ENCODE results near the gene GSDMA.

GRCh38 chr17:39944393-39944711 lies 18.5 kb upstream of the GSDMA start:
- TF ChIP-seq CTCF (IDR thresholded peaks at IDR 0.05; ENCODE audit: insufficient read depth, low read depth, low read length) (no peak), EZH2 (IDR thresholded peaks at IDR 0.05; ENCODE audit: insufficient read depth, low read length) (no peak)

Measured in astrocyte (in vitro differentiated cells and primary cell).